Lung (tissue), 12 donors: ENCODE results near the gene RARS1. TPM values are rescaled to one million over a fixed set of nuclear protein-coding genes. Genes with fewer than 3 reads are reported as not detected.

Experiments
- ATAC-seq: fragments of 200-7000 bp; cut with Tn5 transposase; one replicate; pipeline ENCODE4 v1.9.1; 2020; ENCODE audit warnings: moderate number of reproducible peaks; ENCODE audit not compliant: insufficient read depth, low FRiP score
- DNase-seq, 3 donors: peaks; one replicate each; pipeline ENCODE4 v3.0.0-alpha.2; 2013 to 2017
- H3K27ac ChIP-seq, 2 donors: one replicate each; pipeline ENCODE4 v1.5.1; 2013; ENCODE audit warnings: mild to moderate bottlenecking in 2 of 2, moderate library complexity in 2 of 2, control low read depth in 1 of 2, inconsistent platforms in 1 of 2, low read depth in 1 of 2, low read length in 1 of 2
- H3K27me3 ChIP-seq, 3 donors: one replicate each; pipeline ENCODE4 v1.5.1; 2013; ENCODE audit warnings: low read length in 2 of 3; ENCODE audit not compliant: control insufficient read depth in 3 of 3, insufficient read depth in 3 of 3
- H3K36me3 ChIP-seq, 4 donors: one replicate each; pipeline ENCODE4 v1.5.1; 2013; ENCODE audit warnings: low read length in 4 of 4, mild to moderate bottlenecking in 1 of 4, moderate library complexity in 1 of 4; ENCODE audit not compliant: control insufficient read depth in 4 of 4, insufficient read depth in 4 of 4
- H3K4me1 ChIP-seq, 5 donors: one replicate each; pipeline ENCODE4 v1.5.1; 2013; ENCODE audit warnings: low read length in 5 of 5, mild to moderate bottlenecking in 2 of 5, moderate library complexity in 1 of 5; ENCODE audit not compliant: control insufficient read depth in 5 of 5, insufficient read depth in 5 of 5
- H3K4me3 ChIP-seq: one replicate; pipeline ENCODE4 v1.5.1; 2013; ENCODE audit warnings: mild to moderate bottlenecking, control low read depth, moderate library complexity
- H3K9ac ChIP-seq, 2 donors: one replicate each; pipeline ENCODE4 v1.5.1; 2013; ENCODE audit warnings: low read length in 2 of 2, control low read depth in 1 of 2; ENCODE audit not compliant: insufficient read depth in 1 of 2
- H3K9me3 ChIP-seq, 4 donors: one replicate each; pipeline ENCODE4 v1.5.1; 2013; ENCODE audit warnings: low read length in 3 of 4, mild to moderate bottlenecking in 1 of 4, moderate library complexity in 1 of 4; ENCODE audit not compliant: control insufficient read depth in 4 of 4, insufficient read depth in 3 of 4
- WGBS, 2 donors: extraction: QIAGEN DNeasy Blood & Tissue Kit; methylation state at CpG; one replicate each; pipeline ENCODE4 v1.1.7; 2013; 5-methylcytosine and 5-hydroxymethylcytosine counted together
- polyA plus RNA-seq, 2 donors: library from polyadenylated mRNA; stranded (reverse); fragments of 200-250 nt; gene quantifications; one replicate each; pipeline ENCODE4 v1.2.1, GENCODE V29; 2013
- total RNA-seq, 2 donors: library from RNA; depleted of rRNA in 1 of 2; stranded (reverse); fragments of >200 nt in 1 of 2; gene quantifications; one replicate each; pipeline ENCODE4 v1.2.1, GENCODE V29; 2014 to 2021
- TF ChIP-seq, protein P1 (sequence below): IDR thresholded peaks from 2 replicates; pipeline ENCODE4 v1.5.1; 2012; ENCODE audit warnings: mild to moderate bottlenecking; ENCODE audit errors: control extremely low read depth, extremely low read depth
- donor health status: control.
- donor health status: control.
- donor health status: Bipolar disorder and iron deficiency.
- donor health status: healthy.
- donor health status: DM: yes; HTN: yes; CAD: no.

Gene RARS1
- total and polyA plus RNA-seq, 4 donors, result 28.5 to 116 (median 47.7) TPM

GRCh38 chr5:168529374-168530234, 43.3 kb downstream of the RARS1 start:
- TF ChIP-seq, protein P1, sequence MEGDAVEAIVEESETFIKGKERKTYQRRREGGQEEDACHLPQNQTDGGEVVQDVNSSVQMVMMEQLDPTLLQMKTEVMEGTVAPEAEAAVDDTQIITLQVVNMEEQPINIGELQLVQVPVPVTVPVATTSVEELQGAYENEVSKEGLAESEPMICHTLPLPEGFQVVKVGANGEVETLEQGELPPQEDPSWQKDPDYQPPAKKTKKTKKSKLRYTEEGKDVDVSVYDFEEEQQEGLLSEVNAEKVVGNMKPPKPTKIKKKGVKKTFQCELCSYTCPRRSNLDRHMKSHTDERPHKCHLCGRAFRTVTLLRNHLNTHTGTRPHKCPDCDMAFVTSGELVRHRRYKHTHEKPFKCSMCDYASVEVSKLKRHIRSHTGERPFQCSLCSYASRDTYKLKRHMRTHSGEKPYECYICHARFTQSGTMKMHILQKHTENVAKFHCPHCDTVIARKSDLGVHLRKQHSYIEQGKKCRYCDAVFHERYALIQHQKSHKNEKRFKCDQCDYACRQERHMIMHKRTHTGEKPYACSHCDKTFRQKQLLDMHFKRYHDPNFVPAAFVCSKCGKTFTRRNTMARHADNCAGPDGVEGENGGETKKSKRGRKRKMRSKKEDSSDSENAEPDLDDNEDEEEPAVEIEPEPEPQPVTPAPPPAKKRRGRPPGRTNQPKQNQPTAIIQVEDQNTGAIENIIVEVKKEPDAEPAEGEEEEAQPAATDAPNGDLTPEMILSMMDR, result no peak
- Histone ChIP-seq H3K4me3 (no peak overlapping the region), H3K27me3 (peaks cover 0 to 12% (median 12%) of the 10 kb centered on the region in 3 donors), H3K9ac (no peak overlapping the region), H3K4me1 (peaks cover 0 to 8% (median 4%) of the 10 kb centered on the region in 5 donors), H3K36me3 (no peaks in the 10 kb centered on the region), H3K9me3 (peaks cover 0 to 10% (median 0%) of the 10 kb centered on the region in 4 donors), H3K27ac (no peak overlapping the region)
- 15 to 23% methylated on average over 75 to 125 of the region's 125 CpGs for WGBS, 2 donors
- DNase-seq, result peak in 1 of 3 donors; percentile 14
- no peak for ATAC-seq

- Histone ChIP-seq H3K27me3 (peaks cover 0 to 12% (median 12%) of the 10 kb centered on the region in 3 donors), H3K36me3 (no peaks in the 10 kb centered on the region), H3K4me1 (peaks cover 0 to 8% (median 4%) of the 10 kb centered on the region in 5 donors), H3K9ac (no peak overlapping the region), H3K27ac (no peak overlapping the region), H3K4me3 (no peak overlapping the region), H3K9me3 (peaks cover 0 to 12% (median 0%) of the 10 kb centered on the region in 4 donors)
- TF ChIP-seq, protein P1, result no peak
- WGBS, 2 donors, result 80 to 86% methylated on average over 4 of the region's 4 CpGs
- DNase-seq (no peak), ATAC-seq (no peak)
Observed at GRCh38 chr5:168530621-168531150, 44.4 kb downstream of the RARS1 start.

DNA sequence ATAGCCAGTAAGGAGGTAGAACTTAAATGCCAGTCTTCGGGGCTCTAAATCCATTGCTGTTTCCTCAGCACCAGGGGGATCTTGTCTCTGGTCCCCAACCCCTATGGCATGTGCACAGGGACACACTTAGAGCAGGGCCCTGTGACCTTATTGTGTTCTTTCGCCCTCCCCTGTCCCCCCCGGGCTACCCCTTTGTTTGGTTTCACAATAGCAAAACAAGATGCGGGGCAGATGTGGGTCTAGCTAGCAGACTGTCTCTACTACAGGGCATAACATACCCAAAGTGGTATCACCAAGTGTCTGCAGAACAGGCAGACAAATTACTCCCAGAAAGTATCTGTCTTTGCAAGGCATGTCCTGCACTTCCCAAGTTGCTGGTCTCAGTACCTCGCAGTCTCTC, 44.9 kb downstream of the RARS1 start:
- no peak overlapping the region for H3K4me3 ChIP-seq
- peaks cover 0 to 8% (median 4%) of the 10 kb centered on the region in 5 donors for H3K4me1 ChIP-seq
- no peak overlapping the region for H3K27ac ChIP-seq
- TF ChIP-seq, protein P1, result no peak
- no peaks in the 10 kb centered on the region for H3K36me3 ChIP-seq
- WGBS, 2 donors, result 83 to 86% methylated on average over 5 of the region's 5 CpGs
- peaks cover 0 to 10% (median 0%) of the 10 kb centered on the region in 4 donors for H3K9me3 ChIP-seq
- peaks cover 0 to 12% (median 12%) of the 10 kb centered on the region in 3 donors for H3K27me3 ChIP-seq
- ATAC-seq (no peak), DNase-seq (no peak)
- no peak overlapping the region for H3K9ac ChIP-seq
